H1 (cell line): ENCODE measurements around the gene PDX1. TPM values are rescaled to one million over a fixed set of nuclear protein-coding genes. Genes with fewer than 3 reads are reported as not detected.

Experiments used
- CTCF ChIA-PET: fragments of 300-600 bp; sonication (Branson Sonifier 250); formaldehyde crosslinking; loops from one replicate; lab custom pipeline; 2021; ENCODE audit not compliant: partially characterized antibody; lab: Charles Lee
- POLR2A ChIA-PET: fragments of 300-600 bp; sonication (Branson Sonifier 250); formaldehyde crosslinking; loops from one replicate; lab custom pipeline; 2021; ENCODE audit warnings: inconsistent platforms; ENCODE audit not compliant: partially characterized antibody; lab: Charles Lee
- DNase-seq, 2 experiments: peaks; one replicate each; pipeline versions ENCODE4 v3.0.0 to v3.0.0-alpha.2; 2010 to 2022; ENCODE audit warnings: low spot score in 2 of 2, low read depth in 1 of 2, mixed read lengths in 1 of 2
- FAIRE-seq: peaks from 2 replicates; lab custom pipeline; 2011; peaks lifted over from hg19 to GRCh38; lab: Jason Lieb, UNC
- H2AFZ ChIP-seq: 2 replicates; pipeline ENCODE4 v1.8.1; 2012; ENCODE audit warnings: low read length, inconsistent platforms
- H2AK5ac ChIP-seq: 2 replicates; pipeline ENCODE4 v1.6.1; 2013; ENCODE audit warnings: low read depth, low read length
- H2BK120ac ChIP-seq: replicated peaks from 2 replicates; pipeline ENCODE3; 2013; ENCODE audit warnings: low read depth, low read length, inconsistent platforms
- H2BK12ac ChIP-seq: 2 replicates; pipeline ENCODE4 v1.6.1; 2013; ENCODE audit warnings: low read depth, low read length
- H2BK15ac ChIP-seq: 2 replicates; pipeline ENCODE4 v1.6.1; 2013; ENCODE audit warnings: low read length
- H2BK20ac ChIP-seq: 2 replicates; pipeline ENCODE4 v1.6.1; 2013; ENCODE audit warnings: low read length
- H2BK5ac ChIP-seq: 2 replicates; pipeline ENCODE4 v1.6.1; 2013; ENCODE audit warnings: low read depth, low read length
- H3K14ac ChIP-seq: 2 replicates; pipeline ENCODE4 v1.6.1; 2013; ENCODE audit warnings: inconsistent platforms; ENCODE audit not compliant: insufficient read length
- H3K18ac ChIP-seq: 2 replicates; pipeline ENCODE4 v1.6.1; 2013; ENCODE audit warnings: low read length; ENCODE audit errors: extremely low read depth
- H3K23ac ChIP-seq: 2 replicates; pipeline ENCODE4 v1.6.1; 2013; ENCODE audit warnings: inconsistent platforms; ENCODE audit not compliant: insufficient read length
- H3K23me2 ChIP-seq: 2 replicates; pipeline ENCODE4 v1.6.1; 2013; ENCODE audit warnings: low read depth, low read length
- H3K27ac ChIP-seq: 2 replicates; pipeline ENCODE4 v1.6.1; 2011; ENCODE audit warnings: low read depth, low read length, inconsistent platforms
- H3K27me3 ChIP-seq, 4 experiments: replicated peaks in 1 of 4; 1 replicate in 1 of 4; 2 replicates in 3 of 4; pipeline versions ENCODE4 v1.6.1 to v1.8.1; 2011 to 2013; ENCODE audit warnings: low read length in 3 of 4, mild to moderate bottlenecking in 3 of 4, inconsistent platforms in 2 of 4, mixed read lengths in 2 of 4, moderate library complexity in 1 of 4; ENCODE audit not compliant: control insufficient read depth in 3 of 4, insufficient read depth in 3 of 4; ENCODE audit errors: extremely low read depth in 1 of 4
- H3K36me3 ChIP-seq, 4 experiments: 2 replicates each; pipeline versions ENCODE4 v1.6.1 to v1.8.1; 2011 to 2013; ENCODE audit warnings: mild to moderate bottlenecking in 4 of 4, low read length in 3 of 4, moderate library complexity in 2 of 4, control low read depth in 1 of 4, inconsistent platforms in 1 of 4; ENCODE audit not compliant: insufficient read depth in 4 of 4, control insufficient read depth in 2 of 4
- H3K4ac ChIP-seq: replicated peaks from 2 replicates; pipeline ENCODE3; 2013; ENCODE audit warnings: low read length, low read depth, mixed read lengths, inconsistent platforms; ENCODE audit not compliant: insufficient read length
- H3K4me1 ChIP-seq, 4 experiments: replicated peaks in 1 of 4; 1 replicate in 1 of 4; 2 replicates in 3 of 4; pipeline versions ENCODE4 v1.6.1 to v1.8.1; 2011 to 2013; ENCODE audit warnings: low read length in 3 of 4, inconsistent platforms in 2 of 4, mixed read lengths in 1 of 4; ENCODE audit not compliant: insufficient read depth in 4 of 4, control insufficient read depth in 3 of 4
- H3K4me2 ChIP-seq, 2 experiments: 2 replicates each; pipeline versions ENCODE4 v1.6.1 to v1.8.1; 2011 to 2013; ENCODE audit warnings: low read depth in 2 of 2, low read length in 2 of 2, control low read depth in 1 of 2, inconsistent platforms in 1 of 2, mild to moderate bottlenecking in 1 of 2; ENCODE audit not compliant: insufficient read depth in 1 of 2
- H3K4me3 ChIP-seq, 4 experiments: fragments of 200-600, 300-600 bp in 1 of 4; sonication (generic), shearing (Covaris generic), sonication (Bioruptor Twin) in 1 of 4; 2 replicates each; pipeline versions ENCODE4 v1.5.1 to v1.8.1; 2011 to 2016; ENCODE audit warnings: low read length in 4 of 4, low read depth in 3 of 4, control low read depth in 2 of 4, inconsistent platforms in 2 of 4, mild to moderate bottlenecking in 2 of 4, mixed read lengths in 1 of 4, moderate library complexity in 1 of 4; ENCODE audit not compliant: insufficient read depth in 2 of 4; ENCODE audit errors: extremely low read depth in 1 of 4
- H3K56ac ChIP-seq: replicated peaks from 2 replicates; pipeline ENCODE3; 2013; ENCODE audit warnings: low read depth, mild to moderate bottlenecking, mixed read lengths, low read length, inconsistent platforms; ENCODE audit not compliant: insufficient read length
- H3K79me1 ChIP-seq: 2 replicates; pipeline ENCODE4 v1.6.1; 2013; ENCODE audit warnings: low read depth, low read length, control low read depth
- H3K79me2 ChIP-seq, 2 experiments: 2 replicates each; pipeline versions ENCODE4 v1.6.1 to v1.8.1; 2012 to 2013; ENCODE audit warnings: low read length in 2 of 2, mild to moderate bottlenecking in 2 of 2, inconsistent platforms in 1 of 2; ENCODE audit not compliant: insufficient read depth in 2 of 2, control insufficient read depth in 1 of 2
- H3K9ac ChIP-seq, 4 experiments: replicated peaks in 1 of 4; 1 replicate in 1 of 4; 2 replicates in 3 of 4; pipeline versions ENCODE4 v1.6.1 to v1.8.1; 2011 to 2013; ENCODE audit warnings: low read depth in 3 of 4, low read length in 3 of 4, control low read depth in 2 of 4, mild to moderate bottlenecking in 2 of 4, moderate library complexity in 2 of 4, inconsistent platforms in 1 of 4; ENCODE audit errors: extremely low read depth in 1 of 4
- H3K9me3 ChIP-seq, 2 experiments: 2 replicates each; pipeline versions ENCODE4 v1.6.1 to v1.8.1; 2012 to 2013; ENCODE audit warnings: mild to moderate bottlenecking in 2 of 2, moderate library complexity in 2 of 2, control low read depth in 1 of 2, inconsistent platforms in 1 of 2, low read depth in 1 of 2, low read length in 1 of 2, mixed read lengths in 1 of 2; ENCODE audit not compliant: insufficient read depth in 2 of 2
- H4K20me1 ChIP-seq, 2 experiments: replicated peaks in 1 of 2; 2 replicates each; pipeline versions ENCODE3 to v1.8.1; 2011 to 2013; ENCODE audit warnings: inconsistent platforms in 2 of 2, low read length in 2 of 2, mild to moderate bottlenecking in 1 of 2; ENCODE audit not compliant: insufficient read depth in 2 of 2, control insufficient read depth in 1 of 2
- H4K5ac ChIP-seq: 2 replicates; pipeline ENCODE4 v1.6.1; 2013; ENCODE audit warnings: low read length, low read depth, mixed read lengths, inconsistent platforms; ENCODE audit not compliant: insufficient read length
- H4K8ac ChIP-seq: 2 replicates; pipeline ENCODE4 v1.8.0; 2013; ENCODE audit warnings: mild to moderate bottlenecking, moderate library complexity, low read length, inconsistent platforms; ENCODE audit not compliant: insufficient read depth; ENCODE audit errors: extremely low read depth
- H4K91ac ChIP-seq: replicated peaks from 2 replicates; pipeline ENCODE3; 2013; ENCODE audit warnings: low read length, mixed read lengths, inconsistent platforms; ENCODE audit not compliant: insufficient read length
- ASH2L ChIP-seq: fragments of 200-600, 300-600 bp; sonication (generic); IDR thresholded peaks from one replicate; pipeline ENCODE4 v1.7.1; 2017; ENCODE audit warnings: low read length
- CBX8 ChIP-seq: fragments of 300-800, 300-1000 bp; sonication (generic); IDR thresholded peaks from 2 replicates; pipeline ENCODE4 v1.7.1; 2016; ENCODE audit warnings: low read depth, low read length, borderline replicate concordance
- GTF2F1 ChIP-seq: IDR thresholded peaks from 2 replicates; pipeline ENCODE4 v1.6.1; 2012; ENCODE audit warnings: low read depth, low read length, improper control_type of control experiment, borderline replicate concordance
- KDM5A ChIP-seq: fragments of 200-600 bp; IDR thresholded peaks from 2 replicates; pipeline ENCODE4 v1.7.1; 2012; ENCODE audit warnings: mild to moderate bottlenecking, low read length, inconsistent platforms, mixed read lengths
- MAFK ChIP-seq: IDR thresholded peaks from 2 replicates; pipeline ENCODE4 v1.6.1; 2012; ENCODE audit warnings: low read depth, mild to moderate bottlenecking, improper control_type of control experiment, low read length
- RBBP5 ChIP-seq: IDR thresholded peaks from 2 replicates; pipeline ENCODE4 v1.7.1; 2012; ENCODE audit warnings: low read depth, mild to moderate bottlenecking, inconsistent platforms, low read length, moderate library complexity, borderline replicate concordance
- RNF2 ChIP-seq: fragments of 200-900, 300-1000 bp; sonication (generic); IDR thresholded peaks from 2 replicates; pipeline ENCODE4 v1.7.1; 2016; ENCODE audit warnings: borderline replicate concordance, low read depth, mild to moderate bottlenecking, antibody characterized with exemption, low read length; ENCODE audit not compliant: poor library complexity, severe bottlenecking; ENCODE audit errors: missing control alignments
- SP2 ChIP-seq: IDR thresholded peaks from 2 replicates; pipeline ENCODE4 v1.6.1; 2012; ENCODE audit warnings: mild to moderate bottlenecking, low read length, inconsistent platforms
- SUZ12 ChIP-seq: fragments of 200-600 bp; sonication (generic); IDR thresholded peaks from 2 replicates; pipeline ENCODE4 v1.6.1; 2012; ENCODE audit warnings: mild to moderate bottlenecking, inconsistent platforms, low read length, moderate library complexity, mixed read lengths
- TAF7 ChIP-seq: optimal IDR thresholded peaks from 2 replicates; pipeline ENCODE3; 2011; ENCODE audit warnings: low read depth, mild to moderate bottlenecking, inconsistent platforms, low read length, moderate library complexity, borderline replicate concordance
- TCF12 ChIP-seq: IDR thresholded peaks from 2 replicates; pipeline ENCODE4 v1.6.1; 2011; ENCODE audit warnings: low read depth, mild to moderate bottlenecking, low read length
- WGBS, 2 experiments: shearing (Covaris generic) in 1 of 2; methylation state at CpG; one replicate each; pipeline versions ENCODE4 v1.1.6 to v1.1.7; 2013 to 2015; ENCODE audit warnings: low lambda C conversion rate in 2 of 2, mixed read lengths in 2 of 2, inconsistent platforms in 1 of 2, low coverage in 1 of 2, missing lambda C conversion rate in 1 of 2; ENCODE audit not compliant: insufficient replicate concordance in 2 of 2, insufficient coverage in 1 of 2, insufficient read length in 1 of 2; ENCODE audit errors: extremely low coverage in 1 of 2, missing lambda C conversion rate in 1 of 2; 5-methylcytosine and 5-hydroxymethylcytosine counted together
- polyA plus RNA-seq, 7 experiments: library from polyadenylated mRNA; depleted of rRNA in 3 of 7; stranded (reverse) in 5 of 7; unstranded in 2 of 7; fragments of >200 nt in 5 of 7; fragments of 200-250 nt in 2 of 7; gene quantifications; 1 replicate in 5 of 7; 2 replicates in 1 of 7; 4 replicates in 1 of 7; pipeline versions ENCODE4 v1.2.1 to v1.2.3, GENCODE V29; 2011 to 2013; ENCODE audit warnings: missing spikeins in 2 of 7, mixed read lengths in 2 of 7
- total RNA-seq: library from RNA; stranded (reverse); fragmentation: NEBNext Ultra II Directional; extraction: Animal tissue kit (Norgen Biotek cat#: 25700); gene quantifications from 2 replicates; pipeline ENCODE4 v1.2.1, GENCODE V29; 2021

The PDX1 gene
- total and polyA plus RNA-seq, 2 of the 8 experiments (the other 6 are each of a cell fraction or from before 2014, with no cell fraction given): not detected

DNA sequence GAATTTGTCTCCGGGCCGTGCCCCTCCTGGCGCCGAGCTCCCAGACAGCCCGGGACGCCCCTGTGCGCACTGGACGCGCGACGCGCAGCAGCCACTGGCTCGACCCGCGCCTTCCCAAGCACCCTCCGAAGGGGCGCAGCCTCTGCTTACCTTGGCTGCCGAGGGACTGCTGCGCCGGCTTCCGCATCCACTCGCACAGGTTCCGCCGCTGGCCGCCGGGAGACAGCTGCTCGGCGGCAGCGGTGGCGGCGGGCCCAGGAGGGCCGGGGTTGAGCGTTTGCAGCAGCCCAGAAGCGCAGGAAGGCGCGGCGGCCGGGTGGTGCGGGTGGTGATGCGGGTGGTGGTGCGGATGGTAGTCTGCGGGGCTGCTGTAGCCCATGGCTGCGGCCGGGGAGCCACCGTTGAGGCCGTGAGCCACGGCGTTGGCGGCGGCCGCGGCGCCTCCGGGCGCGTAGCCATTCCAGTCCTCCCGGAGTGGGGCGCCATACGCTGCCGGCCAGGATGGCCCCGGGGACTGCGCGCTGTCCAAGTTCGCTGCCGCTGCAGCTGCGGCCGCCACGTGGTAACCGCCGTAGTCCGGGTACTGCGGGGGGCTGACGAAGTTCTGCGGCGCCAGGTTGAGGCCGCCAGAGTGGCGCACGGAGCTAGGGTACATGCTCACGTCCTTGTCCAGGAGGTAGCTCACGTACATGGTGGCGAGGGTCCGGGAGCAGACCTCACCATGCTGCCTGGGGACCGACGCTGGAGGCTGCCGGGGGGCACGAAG, 48.7 kb downstream of the PDX1 start:
- no peak for FAIRE-seq
- peaks cover 20 to 39% of the 10 kb centered on the region in 2 experiments for H4K20me1 ChIP-seq
- no peak overlapping the region for H2BK120ac ChIP-seq
- H2BK20ac ChIP-seq: peak overlapping the region; percentile 80; the same call in 1 of the 2 replicates
- H3K56ac ChIP-seq: no peak overlapping the region
- H3K36me3 ChIP-seq: peaks cover 0 to 12% (median 0%) of the 10 kb centered on the region in 4 experiments; a peak in 1 of 8 replicates
- peak overlapping the region; percentile 81; the same call in 1 of the 2 replicates for H4K8ac ChIP-seq
- H3K9me3 ChIP-seq: no peaks in the 10 kb centered on the region
- peak overlapping the region; percentile 28; the same call in 1 of the 2 replicates for H2BK5ac ChIP-seq
- 2% methylated on average over 80 of the region's 86 CpGs; no CpG with 5 or more reads in 1 of the 2 experiments for WGBS, 2 experiments
- POLR2A ChIA-PET: interaction anchor here (1.1 to 5.6 kb wide), 5 partner anchors 8 to 172 kb away, joined by 3 to 31 read pairs (median 5); no protein-coding TSS in a partner anchor
- H3K4ac ChIP-seq: no peak overlapping the region
- no peak overlapping the region for H4K5ac ChIP-seq
- CTCF ChIA-PET: interaction anchor here (0.9 to 19.7 kb wide), 7 partner anchors 9 to 198 kb away, joined by 3 to 283 read pairs (median 7); partner anchors contain the start of genes CDX2 and URAD
- peak overlapping the region; percentile 36 for H4K91ac ChIP-seq
- H3K27me3 ChIP-seq: peaks cover 95 to 100% (median 98%) of the 10 kb centered on the region in 4 experiments
- DNase-seq: peak in 1 of 2 experiments; percentile 82
- H2BK12ac ChIP-seq: peak overlapping the region; percentile 99
- peak overlapping the region; percentile 81; the same call in 1 of the 2 replicates for H3K18ac ChIP-seq
- no peak overlapping the region; the same call in 1 of the 2 replicates for H2BK15ac ChIP-seq
- no peak overlapping the region for H3K27ac ChIP-seq
- peak overlapping the region; percentile 65 to 83 for H3K4me2 ChIP-seq
- peak overlapping the region; percentile 19 to 51 (median 30); a peak in 6 of 8 replicates for H3K4me3 ChIP-seq
- H3K9ac ChIP-seq: no peak overlapping the region
- peaks cover 5% of the 10 kb centered on the region; the same call in 1 of the 2 replicates for H3K23me2 ChIP-seq
- H2AFZ ChIP-seq: no peak overlapping the region
- no peak overlapping the region for H3K14ac ChIP-seq
- H2AK5ac ChIP-seq: no peak overlapping the region
- H3K79me2 ChIP-seq: no peaks in the 10 kb centered on the region
- H3K4me1 ChIP-seq: peaks cover 8 to 61% (median 38%) of the 10 kb centered on the region in 4 experiments
- H3K23ac ChIP-seq: no peak overlapping the region
- H3K79me1 ChIP-seq: no peaks in the 10 kb centered on the region
- TF ChIP-seq GTF2F1 (no peak), TCF12 (no peak), SP2 (no peak), CBX8 (no peak), ASH2L (no peak), TAF7 (no peak), RBBP5 (no peak), RNF2 (peak; percentile 94), MAFK (no peak), KDM5A (no peak), SUZ12 (peak; percentile 97)
